ENCODE measurements around the gene SCAMP2.

The SCAMP2 gene

GRCh38 chr15:74837482-74838136 is 35.6 kb downstream of the SCAMP2 start:
- DNase-seq = no peak

GRCh38 chr15:74836846-74837245 is 36.3 kb downstream of the SCAMP2 start:
- DNase-seq = no peak

- peak; percentile 22 for DNase-seq
These were observed 37.8 kb downstream of the SCAMP2 start for GRCh38 chr15:74835312-74835823.

- DNase-seq = no peak
These were observed 39.6 kb downstream of the SCAMP2 start for GRCh38 chr15:74833376-74834107.

GRCh38 chr15:74832826-74833225 is 40.3 kb downstream of the SCAMP2 start:
- no peak for DNase-seq

- no peak for DNase-seq
These were observed 41.2 kb downstream of the SCAMP2 start for GRCh38 chr15:74831813-74832495.

GRCh38 chr15:74830868-74831267 is 42.3 kb downstream of the SCAMP2 start:
- DNase-seq = no peak

- DNase-seq = no peak
These were observed 43.2 kb downstream of the SCAMP2 start for GRCh38 chr15:74829991-74830390.

GRCh38 chr15:74829486-74829885 is 43.7 kb downstream of the SCAMP2 start:
- DNase-seq = no peak

GRCh38 chr15:74828835-74829234 is 44.3 kb downstream of the SCAMP2 start:
- no peak for DNase-seq

GRCh38 chr15:74827614-74828013 is 45.6 kb downstream of the SCAMP2 start:
- DNase-seq = no peak

GRCh38 chr15:74826921-74827320 is 46.2 kb downstream of the SCAMP2 start:
- no peak for DNase-seq

- DNase-seq = peak; percentile 37
These were observed 46.8 kb downstream of the SCAMP2 start, which contains the start of gene CPLX3 for GRCh38 chr15:74826364-74826819. Gene CPLX3 (plus strand): TSS chr15:74826627. CDS start chr15:74826704, 77 bp downstream.

- no peak for DNase-seq
These were observed 47.3 kb downstream of the SCAMP2 start for GRCh38 chr15:74825866-74826265.

- no peak for DNase-seq
These were observed 48.2 kb downstream of the SCAMP2 start for GRCh38 chr15:74824976-74825375.

- no peak for DNase-seq
These were observed 49.8 kb downstream of the SCAMP2 start for GRCh38 chr15:74823324-74823723.

GRCh38 chr15:74822233-74822632 is 50.9 kb downstream of the SCAMP2 start:
- DNase-seq = no peak

GRCh38 chr15:74821790-74822158 is 51.4 kb downstream of the SCAMP2 start:
- DNase-seq = no peak

GRCh38 chr15:74821091-74821789 is 51.9 kb downstream of the SCAMP2 start:
- no peak for DNase-seq

- no peak for DNase-seq
These were observed 53.1 kb downstream of the SCAMP2 start for GRCh38 chr15:74820056-74820455.

- no peak for DNase-seq
These were observed 55.8 kb downstream of the SCAMP2 start for GRCh38 chr15:74817370-74817737.

- no peak for DNase-seq
These were observed 56.4 kb downstream of the SCAMP2 start for GRCh38 chr15:74816624-74817369.

Data from activated effector memory CD4-positive, alpha-beta T cell treated with Interleukin-2 at 50 U/mL for 16 hours (primary cell).